HG03196 (cell line): ENCODE results near the gene ADGRF5.
"Not testable (repeated sequence)": the region's sequence is repeated elsewhere in the genome, so short reads cannot be mapped to it uniquely, and the experiment has no call there.

Experiments used
- ATAC-seq: cut with Tn5 transposase; IDR thresholded peaks from one replicate; pipeline ENCODE4 v1.9.1; 2021; ENCODE audit not compliant: unreplicated experiment

The ADGRF5 gene

GRCh38 chr6:46895930-46896329 lies 25.8 kb downstream of the ADGRF5 start:
- no peak for ATAC-seq

GRCh38 chr6:46894433-46894832 lies 27.3 kb downstream of the ADGRF5 start:
- no peak for ATAC-seq

GRCh38 chr6:46893648-46894047 lies 28.1 kb downstream of the ADGRF5 start:
- ATAC-seq: no peak

DNA sequence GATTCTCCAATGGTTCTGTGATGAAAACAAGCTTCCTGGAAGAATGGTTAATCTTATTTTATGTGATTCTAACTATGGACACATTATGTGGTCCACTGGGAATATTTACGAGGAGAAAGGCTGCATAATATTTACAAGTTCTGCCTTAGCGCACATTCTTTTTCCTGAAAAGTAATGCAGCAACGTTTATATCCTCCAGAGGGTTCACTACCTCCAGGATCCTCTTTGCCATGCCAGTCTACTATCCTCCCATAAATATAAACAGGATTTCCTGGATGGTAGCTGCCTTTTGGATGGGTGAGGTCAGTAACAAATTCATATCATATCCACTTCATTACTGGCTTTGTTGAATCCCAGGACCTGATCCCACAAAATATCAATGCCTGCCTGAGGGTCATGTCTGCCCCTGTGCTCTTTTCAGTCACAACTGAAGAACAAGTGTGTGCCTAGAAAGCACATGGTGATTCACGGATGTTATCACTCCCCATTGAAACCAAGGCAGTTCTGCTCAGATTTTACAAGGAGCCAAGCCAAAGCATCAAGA lies 30.4 kb downstream of the ADGRF5 start:
- no peak for ATAC-seq

DNA sequence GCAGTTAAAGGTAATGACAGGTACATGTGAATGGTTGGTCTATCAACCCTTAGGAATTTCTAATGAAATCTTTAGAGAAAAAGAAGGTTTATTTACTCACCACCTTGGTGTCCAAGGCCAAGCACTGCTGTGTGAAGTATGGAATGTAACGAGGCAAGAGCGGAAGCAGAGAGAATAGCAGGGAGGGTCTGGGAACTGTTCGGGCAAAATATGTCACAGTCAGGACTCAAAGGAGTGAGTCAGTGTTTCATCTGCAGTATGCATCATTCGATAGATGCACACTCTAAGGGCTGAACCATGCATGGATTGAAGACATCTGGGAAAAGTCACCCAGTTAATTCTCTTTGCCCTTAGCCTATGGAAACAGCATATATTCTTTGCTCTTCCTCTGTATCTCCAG lies 33.2 kb downstream of the ADGRF5 start:
- no peak for ATAC-seq

DNA sequence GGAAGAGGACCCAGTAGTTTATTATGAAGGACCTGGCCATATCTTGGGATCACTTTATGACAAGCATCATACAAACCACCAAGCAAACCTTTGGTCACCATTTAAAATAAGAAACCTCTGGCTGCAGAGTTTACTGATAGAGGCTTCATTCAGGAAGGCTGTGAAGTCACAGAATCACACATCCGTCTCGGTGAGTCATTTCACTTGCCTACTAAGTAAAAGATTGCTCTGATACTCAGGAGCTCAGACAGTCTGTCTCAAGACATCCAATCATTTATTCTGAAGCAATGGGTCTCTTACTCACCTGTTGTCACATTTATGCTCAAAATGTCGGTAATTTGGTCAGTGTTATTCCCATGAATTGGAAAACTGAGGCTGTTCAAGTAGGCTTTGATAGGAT lies 33.7 kb downstream of the ADGRF5 start:
- ATAC-seq: no peak

GRCh38 chr6:46882645-46883044 lies 39.1 kb downstream of the ADGRF5 start:
- no peak for ATAC-seq

DNA sequence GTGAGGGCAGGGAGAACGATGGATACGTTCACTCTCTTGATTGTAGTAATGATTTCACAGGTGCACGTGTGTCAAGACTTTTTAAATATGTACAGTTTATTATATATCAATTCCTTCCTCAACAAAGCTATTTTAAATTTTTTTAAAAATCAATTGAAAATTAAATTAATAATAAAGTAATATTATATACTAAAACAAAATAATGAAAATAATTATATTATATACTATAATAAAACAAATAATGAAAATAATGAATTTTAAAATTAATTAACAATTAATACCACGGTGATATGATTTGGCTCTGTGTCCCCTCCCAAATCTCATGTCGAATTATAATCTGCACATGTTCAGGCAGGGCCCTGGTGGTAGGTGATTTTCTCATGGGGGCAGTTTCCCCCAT lies 42.7 kb downstream of the ADGRF5 start:
- no peak for ATAC-seq

GRCh38 chr6:46876126-46876525 lies 45.6 kb downstream of the ADGRF5 start:
- ATAC-seq: no peak

DNA sequence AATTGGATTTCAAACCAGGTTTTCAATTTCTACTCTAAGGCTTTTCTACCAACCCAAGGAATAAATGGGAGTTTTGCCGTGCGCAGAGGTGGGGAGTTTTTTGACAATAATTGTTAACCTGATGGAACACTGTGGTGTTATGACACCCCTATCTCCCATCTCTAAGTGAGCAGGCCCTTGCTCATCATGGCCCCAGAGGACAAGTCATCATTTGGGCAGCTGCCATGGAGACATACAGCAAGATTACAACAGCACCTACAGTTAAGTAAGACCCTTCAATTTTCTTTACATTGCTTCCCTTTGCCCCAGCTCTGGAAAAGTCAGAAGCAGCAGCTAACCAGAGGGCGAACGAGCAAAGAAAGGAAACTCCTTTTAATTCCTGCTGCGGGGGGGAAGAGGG lies 54.3 kb downstream of the ADGRF5 start:
- ATAC-seq: no peak

DNA sequence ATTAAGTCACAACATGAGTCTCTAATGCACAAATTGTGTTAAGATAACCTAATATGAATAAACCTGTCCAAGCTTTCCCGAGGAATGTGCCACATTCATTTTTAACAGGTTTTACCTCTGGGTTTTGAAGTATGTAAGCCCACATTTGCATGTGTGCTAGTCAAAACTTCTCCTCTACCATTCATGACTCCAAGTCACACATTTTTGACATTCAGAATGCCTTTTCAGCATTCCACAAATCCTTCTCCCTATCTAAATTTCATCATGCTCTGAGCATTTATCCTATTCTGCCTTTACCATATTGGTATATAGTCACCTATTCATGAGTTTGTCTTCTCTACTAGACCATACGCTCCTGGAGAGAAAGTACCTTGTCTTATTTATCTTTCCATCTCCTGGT lies 56.5 kb downstream of the ADGRF5 start:
- ATAC-seq: no peak

GRCh38 chr6:46863791-46864190 lies 57.9 kb downstream of the ADGRF5 start:
- no peak for ATAC-seq

DNA sequence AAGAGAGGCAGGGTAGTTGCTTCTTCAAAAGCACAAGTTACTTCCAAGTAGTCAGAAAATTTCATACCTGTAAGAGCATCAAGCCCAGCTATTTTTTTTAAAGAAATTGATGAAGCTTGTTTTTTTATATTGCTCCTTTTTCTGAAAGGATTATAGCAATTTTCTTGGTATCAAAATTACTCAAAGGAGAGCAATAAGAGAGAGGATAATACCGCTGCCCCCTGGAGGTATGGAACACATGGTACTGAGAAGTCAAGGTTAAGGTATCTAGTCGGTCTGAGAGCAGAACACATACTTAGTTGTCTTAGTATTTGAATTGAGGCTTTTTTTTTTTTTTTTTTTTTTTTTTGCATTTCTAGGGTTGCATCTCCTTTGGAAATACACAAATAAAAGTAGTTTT lies 59.4 kb downstream of the ADGRF5 start:
- ATAC-seq: no peak

GRCh38 chr6:46855966-46856365 lies 65.8 kb downstream of the ADGRF5 start:
- not testable (repeated sequence) for ATAC-seq

- ATAC-seq: not testable (repeated sequence)
Measured at GRCh38 chr6:46851576-46851975, 70.2 kb downstream of the ADGRF5 start.

DNA sequence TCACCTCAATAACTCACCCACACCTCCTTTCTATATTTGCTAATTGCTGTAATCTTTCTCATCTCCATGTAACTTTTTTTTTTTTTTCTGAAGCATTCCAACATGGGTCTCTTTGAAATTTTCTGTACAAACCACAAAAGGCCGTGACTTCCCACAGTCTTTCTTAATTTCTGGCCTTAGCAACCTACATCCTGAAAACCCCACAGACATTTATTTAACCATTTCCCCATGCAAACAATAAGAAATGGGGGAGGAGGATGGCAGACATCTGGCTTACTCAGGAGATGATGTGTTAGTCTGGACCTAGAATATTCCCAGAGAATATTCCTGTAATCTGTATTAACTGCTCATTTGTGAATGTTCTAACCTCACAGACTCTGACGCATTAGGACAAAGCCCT lies 70.9 kb downstream of the ADGRF5 start:
- ATAC-seq: no peak

GRCh38 chr6:46849361-46849690 lies 72.4 kb downstream of the ADGRF5 start:
- no peak for ATAC-seq

- ATAC-seq: peak; percentile 74
Measured at GRCh38 chr6:46848684-46849360, 72.9 kb downstream of the ADGRF5 start.

DNA sequence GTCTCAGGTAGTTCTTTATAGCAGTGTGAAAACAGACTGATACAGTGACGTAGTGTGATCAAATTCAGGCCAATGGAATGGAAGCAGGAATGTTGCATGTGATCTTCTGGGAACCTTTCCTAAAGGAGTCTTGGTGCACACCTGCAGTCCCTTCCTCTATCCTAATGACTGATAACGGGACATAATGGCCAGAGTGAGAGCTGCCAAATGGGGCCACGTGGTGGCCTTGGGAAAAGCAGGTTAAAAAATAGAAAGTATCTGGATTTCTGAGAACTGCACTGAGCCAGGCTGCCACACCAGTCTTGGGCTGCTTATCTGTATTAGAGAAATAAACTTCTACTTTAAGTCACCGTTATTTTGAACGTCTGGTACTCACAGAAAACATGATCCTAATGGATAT lies 76.6 kb downstream of the ADGRF5 start:
- no peak for ATAC-seq

GRCh38 chr6:46842252-46842846 lies 79.4 kb downstream of the ADGRF5 start:
- not testable (repeated sequence) for ATAC-seq

- ATAC-seq: no peak
Measured at GRCh38 chr6:46838033-46838432, 83.7 kb downstream of the ADGRF5 start.

DNA sequence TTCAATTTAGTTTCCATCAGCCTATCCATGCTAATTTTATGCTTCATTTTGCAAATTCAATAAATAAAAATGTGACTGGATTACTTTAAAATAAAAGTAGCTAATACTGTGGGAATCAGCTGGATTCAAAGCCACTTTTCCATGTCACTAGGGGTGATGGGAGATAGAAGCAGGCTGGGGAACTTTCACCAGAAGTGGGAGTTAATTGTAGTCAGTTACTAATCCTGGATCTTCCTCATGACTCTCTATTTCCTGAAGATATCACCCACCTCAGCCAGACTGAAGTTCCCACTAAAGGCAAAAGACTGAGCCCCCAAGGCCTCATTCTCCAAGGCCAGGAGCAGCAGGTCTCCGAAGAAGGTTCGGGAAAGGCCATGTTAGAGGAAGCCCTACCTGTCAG lies 86.7 kb downstream of the ADGRF5 start:
- ATAC-seq: not testable (repeated sequence)
